Lower leg skin (tissue), 3 donors: ENCODE measurements around the gene BACE2.
"Not testable (repeated sequence)": the region's sequence is repeated elsewhere in the genome, so short reads cannot be mapped to it uniquely, and the experiment has no call there.

Experiments used
- POLR2A ChIP-seq, 2 donors: fragments of 450-650 bp; IDR thresholded peaks; one replicate each; pipeline ENCODE4 v1.6.1; 2016 to 2017; ENCODE audit warnings: antibody characterized with exemption in 2 of 2, mild to moderate bottlenecking in 1 of 2, moderate library complexity in 1 of 2
- TF ChIP-seq, protein P1 (sequence below), 3 donors: fragments of 450-650 bp; IDR thresholded peaks; one replicate each; pipeline ENCODE4 v1.5.1; 2016; ENCODE audit warnings: antibody characterized with exemption in 3 of 3, mild to moderate bottlenecking in 3 of 3, moderate library complexity in 2 of 3

DNA sequence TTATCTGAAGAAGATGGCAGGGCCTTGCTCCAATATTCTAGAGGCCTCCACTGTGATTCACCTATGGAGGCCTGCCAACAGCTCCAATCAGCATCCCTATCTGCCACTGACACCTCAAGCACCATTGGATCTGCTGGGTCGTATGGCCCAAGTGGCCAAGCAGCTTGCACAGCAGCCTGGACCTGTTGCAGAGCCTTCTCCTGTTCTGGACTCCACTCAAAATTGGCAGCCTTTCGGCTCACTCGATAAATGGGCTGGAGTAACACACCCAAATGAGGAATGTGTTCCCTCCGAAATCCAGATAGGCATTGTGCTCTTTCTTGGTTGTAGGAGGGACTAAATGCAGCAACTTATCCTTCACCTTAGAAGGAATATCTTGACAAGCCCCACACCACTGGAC is 24.6 kb downstream of the BACE2 start:
- TF ChIP-seq, protein P1, sequence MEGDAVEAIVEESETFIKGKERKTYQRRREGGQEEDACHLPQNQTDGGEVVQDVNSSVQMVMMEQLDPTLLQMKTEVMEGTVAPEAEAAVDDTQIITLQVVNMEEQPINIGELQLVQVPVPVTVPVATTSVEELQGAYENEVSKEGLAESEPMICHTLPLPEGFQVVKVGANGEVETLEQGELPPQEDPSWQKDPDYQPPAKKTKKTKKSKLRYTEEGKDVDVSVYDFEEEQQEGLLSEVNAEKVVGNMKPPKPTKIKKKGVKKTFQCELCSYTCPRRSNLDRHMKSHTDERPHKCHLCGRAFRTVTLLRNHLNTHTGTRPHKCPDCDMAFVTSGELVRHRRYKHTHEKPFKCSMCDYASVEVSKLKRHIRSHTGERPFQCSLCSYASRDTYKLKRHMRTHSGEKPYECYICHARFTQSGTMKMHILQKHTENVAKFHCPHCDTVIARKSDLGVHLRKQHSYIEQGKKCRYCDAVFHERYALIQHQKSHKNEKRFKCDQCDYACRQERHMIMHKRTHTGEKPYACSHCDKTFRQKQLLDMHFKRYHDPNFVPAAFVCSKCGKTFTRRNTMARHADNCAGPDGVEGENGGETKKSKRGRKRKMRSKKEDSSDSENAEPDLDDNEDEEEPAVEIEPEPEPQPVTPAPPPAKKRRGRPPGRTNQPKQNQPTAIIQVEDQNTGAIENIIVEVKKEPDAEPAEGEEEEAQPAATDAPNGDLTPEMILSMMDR (IDR thresholded peaks at IDR 0.05), result not testable (repeated sequence)
- TF ChIP-seq POLR2A (IDR thresholded peaks at IDR 0.05), result not testable (repeated sequence)
